ENCODE data around the gene HOXD8. TPM values are rescaled to one million over a fixed set of nuclear protein-coding genes. Genes with fewer than 3 reads are reported as not detected.

Gene HOXD8
- total RNA-seq, 1 experiment from 2014 or later = 11.7 TPM

Small RNA genes lying within 50 kb of the gene (small RNA-seq; reads per million reads assigned to genes)
- gene MIR10B = 0.81 to 15.0 reads per million in 2 experiments

Other genes starting within 250 kb of the HOXD8 start
- gene LNPK, start 127.4 kb upstream of the HOXD8 start, total RNA-seq (2014; rRNA removed; shearing (Covaris generic)) = 20.8 and 24.0 TPM in 2 replicates
- gene EVX2, start 45.7 kb upstream of the HOXD8 start, total RNA-seq (2014; rRNA removed; shearing (Covaris generic)) = not detected in 2 replicates
- gene HOXD13, start 37.0 kb upstream of the HOXD8 start, total RNA-seq (2014; rRNA removed; shearing (Covaris generic)) = 4.7 and 5.2 TPM in 2 replicates
- gene HOXD12, start 29.9 kb upstream of the HOXD8 start, total RNA-seq (2014; rRNA removed; shearing (Covaris generic)) = 0.20 TPM in 1 of 2 replicates, not detected in the other
- gene HOXD11, start 22.4 kb upstream of the HOXD8 start, total RNA-seq (2014; rRNA removed; shearing (Covaris generic)) = not detected in 2 replicates
- 0.25 TPM in 1 of 2 replicates, not detected in the other for gene HOXD10, start 12.9 kb upstream of the HOXD8 start, total RNA-seq (2014; rRNA removed; shearing (Covaris generic))
- gene HOXD9, start 7.0 kb upstream of the HOXD8 start, total RNA-seq (2014; rRNA removed; shearing (Covaris generic)) = not detected in 2 replicates
- not detected in 2 replicates for gene HOXD4, start 21.8 kb downstream of the HOXD8 start, total RNA-seq (2014; rRNA removed; shearing (Covaris generic))
- not detected in 2 replicates for gene HOXD3, start 27.6 kb downstream of the HOXD8 start, total RNA-seq (2014; rRNA removed; shearing (Covaris generic))
- gene HOXD1, start 59.0 kb downstream of the HOXD8 start, total RNA-seq (2014; rRNA removed; shearing (Covaris generic)) = not detected in 2 replicates
- 39.5 and 44.1 TPM in 2 replicates for gene MTX2, start 139.7 kb downstream of the HOXD8 start, total RNA-seq (2014; rRNA removed; shearing (Covaris generic))

All from NCI-H460 (cell line).